WTC11 (cell line): ENCODE data around the gene KIDINS220. TPM values are rescaled to one million over a fixed set of nuclear protein-coding genes. Genes with fewer than 3 reads are reported as not detected.

ENCODE experiments used
- ATAC-seq: fragments of 200-7000 bp; cut with Tn5 transposase; 2 replicates; pipeline ENCODE4 v1.10.0; 2021; ENCODE audit warnings: mild to moderate bottlenecking, moderate library complexity
- CTCF ChIA-PET: fragments of 300-600 bp; sonication (Branson Sonifier 250); formaldehyde crosslinking; loops from one replicate; lab custom pipeline; 2021; ENCODE audit warnings: antibody characterized with exemption; lab: Charles Lee
- POLR2A ChIA-PET: fragments of 350-600 bp; sonication (Branson Sonifier 250); formaldehyde crosslinking; loops from one replicate; lab custom pipeline; 2021; ENCODE audit warnings: antibody characterized with exemption; lab: Charles Lee
- DNase-seq: peaks from one replicate; pipeline ENCODE4 v3.0.0; 2021; ENCODE audit warnings: low spot score
- H3K27ac Mint-ChIP-seq: 2 replicates; pipeline ENCODE4 v1.8.0; 2021; ENCODE audit warnings: mixed read lengths
- H3K27me3 Mint-ChIP-seq: 2 replicates; pipeline ENCODE4 v1.8.0; 2021; ENCODE audit warnings: low read depth, mild to moderate bottlenecking, moderate library complexity, mixed read lengths
- H3K36me3 Mint-ChIP-seq: 2 replicates; pipeline ENCODE4 v1.8.0; 2021; ENCODE audit warnings: mixed read lengths
- H3K4me1 Mint-ChIP-seq: 2 replicates; pipeline ENCODE4 v1.8.0; 2022; ENCODE audit warnings: mixed read lengths
- H3K4me3 Mint-ChIP-seq: 2 replicates; pipeline ENCODE4 v1.8.0; 2021; ENCODE audit warnings: mild to moderate bottlenecking, moderate library complexity, mixed read lengths
- H3K9me3 Mint-ChIP-seq: 2 replicates; pipeline ENCODE4 v1.8.0; 2021; ENCODE audit warnings: mixed read lengths
- CBFB ChIP-seq: sonication (generic); formaldehyde crosslinking; IDR thresholded peaks from 2 replicates; pipeline ENCODE4 v1.8.1; 2022; ENCODE audit warnings: mild to moderate bottlenecking, low read depth, missing genetic modification reagents
- FOXP1 ChIP-seq: sonication (generic); formaldehyde crosslinking; IDR thresholded peaks from 2 replicates; pipeline ENCODE4 v1.8.0; 2022; ENCODE audit warnings: missing genetic modification reagents, mild to moderate bottlenecking, moderate library complexity, borderline replicate concordance
- NFYB ChIP-seq: sonication (generic); formaldehyde crosslinking; conservative IDR thresholded peaks from 2 replicates; pipeline ENCODE4 v1.8.0; 2022; ENCODE audit warnings: low read depth, missing genetic modification reagents
- NR3C1 ChIP-seq: sonication (generic); formaldehyde crosslinking; conservative IDR thresholded peaks from 2 replicates; pipeline ENCODE4 v1.8.1; 2023; ENCODE audit warnings: low read depth, mild to moderate bottlenecking, missing genetic modification reagents
- ZNF396 ChIP-seq: fragments of 250-450 bp; sonication (Bioruptor Pico); IDR thresholded peaks from 2 replicates; pipeline ENCODE4 v1.8.0; 2021; ENCODE audit warnings: mild to moderate bottlenecking, moderate library complexity, borderline replicate concordance
- ZNF671 ChIP-seq: fragments of 250-450 bp; sonication (Bioruptor Pico); IDR thresholded peaks from 2 replicates; pipeline ENCODE4 v1.8.0; 2021; ENCODE audit warnings: mild to moderate bottlenecking
- total RNA-seq: library from RNA; stranded (reverse); gene quantifications from 3 replicates; pipeline ENCODE4 v1.2.3, GENCODE V29; 2021
- TF ChIP-seq, protein P1 (sequence below): sonication (generic); formaldehyde crosslinking; IDR thresholded peaks from 2 replicates; pipeline ENCODE4 v1.8.1; 2022; ENCODE audit warnings: mild to moderate bottlenecking, missing genetic modification reagents, moderate library complexity, borderline replicate concordance
- TF ChIP-seq, protein P2 (sequence below): sonication (generic); formaldehyde crosslinking; IDR thresholded peaks from 2 replicates; pipeline ENCODE4 v1.8.1; 2022; ENCODE audit warnings: low read depth, mild to moderate bottlenecking, moderate library complexity, missing genetic modification reagents, borderline replicate concordance
- TF ChIP-seq, protein P3 (sequence below): sonication (generic); formaldehyde crosslinking; IDR thresholded peaks from 2 replicates; pipeline ENCODE4 v1.8.1; 2022; ENCODE audit warnings: missing genetic modification reagents, borderline replicate concordance
- TF ChIP-seq, protein P4 (sequence below): sonication (generic); formaldehyde crosslinking; IDR thresholded peaks from 2 replicates; pipeline ENCODE4 v1.8.1; 2022; ENCODE audit warnings: mild to moderate bottlenecking, moderate library complexity, missing genetic modification reagents
- TF ChIP-seq, protein P5 (sequence below): sonication (generic); formaldehyde crosslinking; IDR thresholded peaks from 2 replicates; pipeline ENCODE4 v1.8.0; 2022; ENCODE audit warnings: missing genetic modification reagents
- TF ChIP-seq, protein P6 (sequence below): sonication (generic); formaldehyde crosslinking; IDR thresholded peaks from 2 replicates; pipeline ENCODE4 v1.8.0; 2023; ENCODE audit warnings: mild to moderate bottlenecking, missing genetic modification reagents
- TF ChIP-seq, protein P7 (sequence below): sonication (generic); formaldehyde crosslinking; IDR thresholded peaks from 2 replicates; pipeline ENCODE4 v1.8.1; 2023; ENCODE audit warnings: mild to moderate bottlenecking, missing genetic modification reagents, moderate library complexity
- TF ChIP-seq, protein P8 (sequence below): fragments of 250-450 bp; sonication (Bioruptor Pico); IDR thresholded peaks from 2 replicates; pipeline ENCODE4 v1.8.0; 2021; ENCODE audit warnings: mild to moderate bottlenecking

KIDINS220 gene
- total RNA-seq, 1 experiment from 2014 or later: 23.9 TPM

DNA sequence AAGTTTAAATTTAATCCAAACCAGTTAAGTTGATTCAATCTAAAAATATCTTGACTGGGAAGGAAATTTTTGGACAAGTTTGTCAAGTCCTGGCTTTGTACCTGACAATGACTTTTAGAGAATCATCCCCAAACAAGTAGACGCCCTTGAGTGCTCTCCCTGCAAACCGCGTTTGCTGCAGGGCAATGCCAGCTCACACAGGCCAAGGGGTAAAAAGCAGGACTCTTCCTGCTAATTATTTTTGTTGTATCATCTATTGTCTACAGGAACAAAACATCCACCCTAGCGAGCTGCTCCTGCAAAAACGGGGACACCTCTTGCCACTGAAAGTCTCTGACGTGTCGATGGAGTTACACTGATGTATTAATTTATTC lies 144.6 kb downstream of the KIDINS220 start:
- Mint-ChIP-seq H3K4me3 (peak overlapping the region; percentile 19; the same call in 1 of the 2 replicates), H3K27ac (no peak overlapping the region), H3K27me3 (no peaks in the 10 kb centered on the region; the same call in 1 of the 2 replicates), H3K9me3 (peaks cover 4% of the 10 kb centered on the region), H3K36me3 (peaks cover 4% of the 10 kb centered on the region; the same call in 1 of the 2 replicates), H3K4me1 (peaks cover 9% of the 10 kb centered on the region)
- DNase-seq (no peak), ATAC-seq (no peak)
- TF ChIP-seq, protein P1, sequence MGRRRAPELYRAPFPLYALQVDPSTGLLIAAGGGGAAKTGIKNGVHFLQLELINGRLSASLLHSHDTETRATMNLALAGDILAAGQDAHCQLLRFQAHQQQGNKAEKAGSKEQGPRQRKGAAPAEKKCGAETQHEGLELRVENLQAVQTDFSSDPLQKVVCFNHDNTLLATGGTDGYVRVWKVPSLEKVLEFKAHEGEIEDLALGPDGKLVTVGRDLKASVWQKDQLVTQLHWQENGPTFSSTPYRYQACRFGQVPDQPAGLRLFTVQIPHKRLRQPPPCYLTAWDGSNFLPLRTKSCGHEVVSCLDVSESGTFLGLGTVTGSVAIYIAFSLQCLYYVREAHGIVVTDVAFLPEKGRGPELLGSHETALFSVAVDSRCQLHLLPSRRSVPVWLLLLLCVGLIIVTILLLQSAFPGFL (CRISPR knock-in tag): no peak
- TF ChIP-seq, protein P2, sequence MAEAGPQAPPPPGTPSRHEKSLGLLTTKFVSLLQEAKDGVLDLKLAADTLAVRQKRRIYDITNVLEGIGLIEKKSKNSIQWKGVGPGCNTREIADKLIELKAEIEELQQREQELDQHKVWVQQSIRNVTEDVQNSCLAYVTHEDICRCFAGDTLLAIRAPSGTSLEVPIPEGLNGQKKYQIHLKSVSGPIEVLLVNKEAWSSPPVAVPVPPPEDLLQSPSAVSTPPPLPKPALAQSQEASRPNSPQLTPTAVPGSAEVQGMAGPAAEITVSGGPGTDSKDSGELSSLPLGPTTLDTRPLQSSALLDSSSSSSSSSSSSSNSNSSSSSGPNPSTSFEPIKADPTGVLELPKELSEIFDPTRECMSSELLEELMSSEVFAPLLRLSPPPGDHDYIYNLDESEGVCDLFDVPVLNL (CRISPR knock-in tag): no peak
- no peak for TF ChIP-seq CBFB (CRISPR knock-in tag)
- POLR2A ChIA-PET: interaction anchor here (1.0 kb wide), 1 partner anchor 56 kb away, joined by 3 read pairs; no protein-coding TSS in a partner anchor
- CTCF ChIA-PET: interaction anchor here (0.5 to 2.4 kb wide), 33 partner anchors 8 to 1266 kb away, joined by 3 to 17 read pairs (median 4); partner anchors contain the start of gene ID2

DNA sequence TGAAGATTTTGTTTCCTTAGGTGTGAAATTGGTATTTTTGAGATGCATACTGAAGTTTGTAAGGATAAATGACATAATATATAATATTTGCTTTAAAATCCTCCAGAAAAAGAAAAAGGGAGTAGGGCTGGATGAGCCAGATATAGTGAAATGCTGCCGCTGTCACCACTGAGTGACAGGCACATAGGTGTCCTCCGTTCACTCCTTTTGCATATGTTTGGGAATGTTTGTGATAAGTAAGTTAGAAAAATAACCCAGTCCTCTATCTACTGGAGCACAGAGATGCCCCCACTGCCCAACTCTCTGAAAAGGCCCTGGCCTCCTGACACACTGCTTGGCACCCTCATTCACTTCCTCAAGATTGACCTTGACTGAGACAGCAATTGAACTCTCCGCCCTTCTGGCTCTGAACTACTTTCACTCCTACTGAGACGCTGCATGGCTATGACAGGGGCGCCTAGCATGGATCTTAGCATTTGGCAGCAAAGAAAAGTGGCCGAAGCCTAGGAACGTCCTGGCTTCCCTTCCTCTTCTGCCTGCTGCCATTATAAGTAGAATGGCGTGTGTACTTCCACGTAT lies 145.5 kb downstream of the KIDINS220 start:
- TF ChIP-seq, protein P3, sequence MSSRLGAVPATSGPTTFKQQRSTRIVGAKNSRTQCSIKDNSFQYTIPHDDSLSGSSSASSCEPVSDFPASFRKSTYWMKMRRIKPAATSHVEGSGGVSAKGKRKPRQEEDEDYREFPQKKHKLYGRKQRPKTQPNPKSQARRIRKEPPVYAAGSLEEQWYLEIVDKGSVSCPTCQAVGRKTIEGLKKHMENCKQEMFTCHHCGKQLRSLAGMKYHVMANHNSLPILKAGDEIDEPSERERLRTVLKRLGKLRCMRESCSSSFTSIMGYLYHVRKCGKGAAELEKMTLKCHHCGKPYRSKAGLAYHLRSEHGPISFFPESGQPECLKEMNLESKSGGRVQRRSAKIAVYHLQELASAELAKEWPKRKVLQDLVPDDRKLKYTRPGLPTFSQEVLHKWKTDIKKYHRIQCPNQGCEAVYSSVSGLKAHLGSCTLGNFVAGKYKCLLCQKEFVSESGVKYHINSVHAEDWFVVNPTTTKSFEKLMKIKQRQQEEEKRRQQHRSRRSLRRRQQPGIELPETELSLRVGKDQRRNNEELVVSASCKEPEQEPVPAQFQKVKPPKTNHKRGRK (CRISPR knock-in tag): no peak
- TF ChIP-seq NR3C1 (no peak), FOXP1 (CRISPR knock-in tag) (no peak), ZNF396 (no peak), NFYB (CRISPR knock-in tag) (no peak), ZNF671 (no peak)
- TF ChIP-seq, protein P4, sequence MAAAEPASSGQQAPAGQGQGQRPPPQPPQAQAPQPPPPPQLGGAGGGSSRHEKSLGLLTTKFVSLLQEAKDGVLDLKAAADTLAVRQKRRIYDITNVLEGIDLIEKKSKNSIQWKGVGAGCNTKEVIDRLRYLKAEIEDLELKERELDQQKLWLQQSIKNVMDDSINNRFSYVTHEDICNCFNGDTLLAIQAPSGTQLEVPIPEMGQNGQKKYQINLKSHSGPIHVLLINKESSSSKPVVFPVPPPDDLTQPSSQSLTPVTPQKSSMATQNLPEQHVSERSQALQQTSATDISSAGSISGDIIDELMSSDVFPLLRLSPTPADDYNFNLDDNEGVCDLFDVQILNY (CRISPR knock-in tag): no peak
- TF ChIP-seq, protein P5, sequence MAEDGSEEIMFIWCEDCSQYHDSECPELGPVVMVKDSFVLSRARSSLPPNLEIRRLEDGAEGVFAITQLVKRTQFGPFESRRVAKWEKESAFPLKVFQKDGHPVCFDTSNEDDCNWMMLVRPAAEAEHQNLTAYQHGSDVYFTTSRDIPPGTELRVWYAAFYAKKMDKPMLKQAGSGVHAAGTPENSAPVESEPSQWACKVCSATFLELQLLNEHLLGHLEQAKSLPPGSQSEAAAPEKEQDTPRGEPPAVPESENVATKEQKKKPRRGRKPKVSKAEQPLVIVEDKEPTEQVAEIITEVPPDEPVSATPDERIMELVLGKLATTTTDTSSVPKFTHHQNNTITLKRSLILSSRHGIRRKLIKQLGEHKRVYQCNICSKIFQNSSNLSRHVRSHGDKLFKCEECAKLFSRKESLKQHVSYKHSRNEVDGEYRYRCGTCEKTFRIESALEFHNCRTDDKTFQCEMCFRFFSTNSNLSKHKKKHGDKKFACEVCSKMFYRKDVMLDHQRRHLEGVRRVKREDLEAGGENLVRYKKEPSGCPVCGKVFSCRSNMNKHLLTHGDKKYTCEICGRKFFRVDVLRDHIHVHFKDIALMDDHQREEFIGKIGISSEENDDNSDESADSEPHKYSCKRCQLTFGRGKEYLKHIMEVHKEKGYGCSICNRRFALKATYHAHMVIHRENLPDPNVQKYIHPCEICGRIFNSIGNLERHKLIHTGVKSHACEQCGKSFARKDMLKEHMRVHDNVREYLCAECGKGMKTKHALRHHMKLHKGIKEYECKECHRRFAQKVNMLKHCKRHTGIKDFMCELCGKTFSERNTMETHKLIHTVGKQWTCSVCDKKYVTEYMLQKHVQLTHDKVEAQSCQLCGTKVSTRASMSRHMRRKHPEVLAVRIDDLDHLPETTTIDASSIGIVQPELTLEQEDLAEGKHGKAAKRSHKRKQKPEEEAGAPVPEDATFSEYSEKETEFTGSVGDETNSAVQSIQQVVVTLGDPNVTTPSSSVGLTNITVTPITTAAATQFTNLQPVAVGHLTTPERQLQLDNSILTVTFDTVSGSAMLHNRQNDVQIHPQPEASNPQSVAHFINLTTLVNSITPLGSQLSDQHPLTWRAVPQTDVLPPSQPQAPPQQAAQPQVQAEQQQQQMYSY: no peak
- TF ChIP-seq, protein P6, sequence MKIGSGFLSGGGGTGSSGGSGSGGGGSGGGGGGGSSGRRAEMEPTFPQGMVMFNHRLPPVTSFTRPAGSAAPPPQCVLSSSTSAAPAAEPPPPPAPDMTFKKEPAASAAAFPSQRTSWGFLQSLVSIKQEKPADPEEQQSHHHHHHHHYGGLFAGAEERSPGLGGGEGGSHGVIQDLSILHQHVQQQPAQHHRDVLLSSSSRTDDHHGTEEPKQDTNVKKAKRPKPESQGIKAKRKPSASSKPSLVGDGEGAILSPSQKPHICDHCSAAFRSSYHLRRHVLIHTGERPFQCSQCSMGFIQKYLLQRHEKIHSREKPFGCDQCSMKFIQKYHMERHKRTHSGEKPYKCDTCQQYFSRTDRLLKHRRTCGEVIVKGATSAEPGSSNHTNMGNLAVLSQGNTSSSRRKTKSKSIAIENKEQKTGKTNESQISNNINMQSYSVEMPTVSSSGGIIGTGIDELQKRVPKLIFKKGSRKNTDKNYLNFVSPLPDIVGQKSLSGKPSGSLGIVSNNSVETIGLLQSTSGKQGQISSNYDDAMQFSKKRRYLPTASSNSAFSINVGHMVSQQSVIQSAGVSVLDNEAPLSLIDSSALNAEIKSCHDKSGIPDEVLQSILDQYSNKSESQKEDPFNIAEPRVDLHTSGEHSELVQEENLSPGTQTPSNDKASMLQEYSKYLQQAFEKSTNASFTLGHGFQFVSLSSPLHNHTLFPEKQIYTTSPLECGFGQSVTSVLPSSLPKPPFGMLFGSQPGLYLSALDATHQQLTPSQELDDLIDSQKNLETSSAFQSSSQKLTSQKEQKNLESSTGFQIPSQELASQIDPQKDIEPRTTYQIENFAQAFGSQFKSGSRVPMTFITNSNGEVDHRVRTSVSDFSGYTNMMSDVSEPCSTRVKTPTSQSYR (CRISPR knock-in tag): no peak
- TF ChIP-seq, protein P7, sequence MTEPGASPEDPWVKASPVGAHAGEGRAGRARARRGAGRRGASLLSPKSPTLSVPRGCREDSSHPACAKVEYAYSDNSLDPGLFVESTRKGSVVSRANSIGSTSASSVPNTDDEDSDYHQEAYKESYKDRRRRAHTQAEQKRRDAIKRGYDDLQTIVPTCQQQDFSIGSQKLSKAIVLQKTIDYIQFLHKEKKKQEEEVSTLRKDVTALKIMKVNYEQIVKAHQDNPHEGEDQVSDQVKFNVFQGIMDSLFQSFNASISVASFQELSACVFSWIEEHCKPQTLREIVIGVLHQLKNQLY: no peak
- TF ChIP-seq, protein P8, sequence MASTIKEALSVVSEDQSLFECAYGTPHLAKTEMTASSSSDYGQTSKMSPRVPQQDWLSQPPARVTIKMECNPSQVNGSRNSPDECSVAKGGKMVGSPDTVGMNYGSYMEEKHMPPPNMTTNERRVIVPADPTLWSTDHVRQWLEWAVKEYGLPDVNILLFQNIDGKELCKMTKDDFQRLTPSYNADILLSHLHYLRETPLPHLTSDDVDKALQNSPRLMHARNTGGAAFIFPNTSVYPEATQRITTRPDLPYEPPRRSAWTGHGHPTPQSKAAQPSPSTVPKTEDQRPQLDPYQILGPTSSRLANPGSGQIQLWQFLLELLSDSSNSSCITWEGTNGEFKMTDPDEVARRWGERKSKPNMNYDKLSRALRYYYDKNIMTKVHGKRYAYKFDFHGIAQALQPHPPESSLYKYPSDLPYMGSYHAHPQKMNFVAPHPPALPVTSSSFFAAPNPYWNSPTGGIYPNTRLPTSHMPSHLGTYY (CRISPR knock-in tag): no peak
- ATAC-seq (no peak), DNase-seq (no peak)
- Mint-ChIP-seq H3K4me1 (peaks cover 9% of the 10 kb centered on the region), H3K9me3 (no peaks in the 10 kb centered on the region), H3K27me3 (no peaks in the 10 kb centered on the region; the same call in 1 of the 2 replicates), H3K27ac (no peak overlapping the region), H3K4me3 (no peak overlapping the region), H3K36me3 (no peaks in the 10 kb centered on the region)
- ChIA-PET CTCF (interaction anchor here (1.8 kb wide), 1 partner anchor 69 kb away, joined by 8 read pairs; no protein-coding TSS in a partner anchor), POLR2A (no interaction called here)
